Measurements from ENCODE around the gene DDX25. TPM values are rescaled to one million over a fixed set of nuclear protein-coding genes. Genes with fewer than 3 reads are reported as not detected.

Gene DDX25
- total and polyA plus RNA-seq, 10 donors: 0.11 to 1.8 (median 0.34) TPM; not detected in 2

- H3K9me3 ChIP-seq: no peaks in the 10 kb centered on the region
Observed at GRCh38 chr11:125978181-125978716, 73.9 kb downstream of the DDX25 start.

More at GRCh38 chr11:125978181-125978716, 73.9 kb downstream of the DDX25 start:
- intact Hi-C loops (cut with DNase I; ENCODE audit: low total_unique reads): no loop called here
- Histone ChIP-seq H3K36me3 (no peaks in the 10 kb centered on the region), H3K27me3 (replicated peaks in 1 of 7) (no peaks in the 10 kb centered on the region), H3K27ac (no peak overlapping the region), H3K4me1 (no peaks in the 10 kb centered on the region), H3K4me3 (no peak overlapping the region)
- WGBS, 5 donors: 70 to 82% (median 79%) methylated on average over 6 of the region's 6 CpGs
- TF ChIP-seq CTCF (IDR thresholded peaks at IDR 0.05 in 8 of 11, conservative IDR thresholded peaks at IDR 0.05 in 3 of 11) (no peak), POLR2AphosphoS5 (IDR thresholded peaks at IDR 0.05) (no peak)
- DNase-seq: no peak

Other genes starting within 250 kb of the DDX25 start
- not detected for gene ACRV1, start 223.7 kb upstream of the DDX25 start, total RNA-seq
- under 1 TPM in 1 of 3 donors, not detected in 2; 0.09 TPM for gene ACRV1, start 223.7 kb upstream of the DDX25 start, polyA plus RNA-seq
- not detected for gene PATE1, start 158.2 kb upstream of the DDX25 start, total RNA-seq
- not detected for gene PATE1, start 158.2 kb upstream of the DDX25 start, polyA plus RNA-seq
- not detected for gene PATE2, start 125.7 kb upstream of the DDX25 start, total RNA-seq
- gene PATE2, start 125.7 kb upstream of the DDX25 start, polyA plus RNA-seq: not detected
- gene PATE3, start 116.4 kb upstream of the DDX25 start, total RNA-seq: not detected
- not detected for gene PATE3, start 116.4 kb upstream of the DDX25 start, polyA plus RNA-seq
- not detected for gene PATE4, start 71.2 kb upstream of the DDX25 start, total RNA-seq
- gene PATE4, start 71.2 kb upstream of the DDX25 start, polyA plus RNA-seq: not detected
- 1 to 10 TPM; 3.0 to 7.7 (median 4.4) TPM for gene HYLS1, start 16.8 kb upstream of the DDX25 start, total RNA-seq
- gene HYLS1, start 16.8 kb upstream of the DDX25 start, polyA plus RNA-seq: 1 to 10 TPM; 4.0 to 4.6 (median 4.2) TPM
- gene PUS3, start 1.3 kb upstream of the DDX25 start, total RNA-seq: 10 to 100 TPM in 5 of 7 donors, 1 to 10 TPM in 2; 7.7 to 12.7 (median 11.9) TPM
- gene PUS3, start 1.3 kb upstream of the DDX25 start, polyA plus RNA-seq: 10 to 100 TPM in 2 of 3 donors, 1 to 10 TPM in 1; 8.9 to 11.4 (median 10.8) TPM
- 1 to 10 TPM in 6 of 7 donors, not detected in 1; 1.8 to 7.1 (median 3.0) TPM for gene VSIG10L2, start 41.5 kb downstream of the DDX25 start, total RNA-seq
- gene VSIG10L2, start 41.5 kb downstream of the DDX25 start, polyA plus RNA-seq: 1 to 10 TPM; 1.2 to 3.6 (median 3.1) TPM
- 1 to 10 TPM; 1.8 to 5.3 (median 3.6) TPM for gene CDON, start 158.4 kb downstream of the DDX25 start, total RNA-seq
- under 1 TPM; 0.30 to 0.58 (median 0.45) TPM for gene CDON, start 158.4 kb downstream of the DDX25 start, polyA plus RNA-seq